Gastrocnemius medialis (tissue), 4 donors: Measurements from ENCODE around the gene RUNDC1.

ENCODE experiments used
- POLR2A ChIP-seq, 2 donors: fragments of 450-650 bp; IDR thresholded peaks; one replicate each; pipeline ENCODE4 v1.6.1; 2017; ENCODE audit warnings: antibody characterized with exemption in 2 of 2, mild to moderate bottlenecking in 2 of 2, moderate library complexity in 2 of 2
- TF ChIP-seq, protein P1 (sequence below), 5 experiments: fragments of 450-650 bp in 3 of 5; fragments of 200-600 bp in 2 of 5; sonication (generic) in 2 of 5; IDR thresholded peaks in 4 of 5; conservative IDR thresholded peaks in 1 of 5; 1 replicate in 4 of 5; 2 replicates in 1 of 5; pipeline ENCODE4 v1.5.1; 2016 to 2019; ENCODE audit warnings: antibody characterized with exemption in 5 of 5, mild to moderate bottlenecking in 3 of 5, moderate library complexity in 3 of 5

- TF ChIP-seq, protein P1, sequence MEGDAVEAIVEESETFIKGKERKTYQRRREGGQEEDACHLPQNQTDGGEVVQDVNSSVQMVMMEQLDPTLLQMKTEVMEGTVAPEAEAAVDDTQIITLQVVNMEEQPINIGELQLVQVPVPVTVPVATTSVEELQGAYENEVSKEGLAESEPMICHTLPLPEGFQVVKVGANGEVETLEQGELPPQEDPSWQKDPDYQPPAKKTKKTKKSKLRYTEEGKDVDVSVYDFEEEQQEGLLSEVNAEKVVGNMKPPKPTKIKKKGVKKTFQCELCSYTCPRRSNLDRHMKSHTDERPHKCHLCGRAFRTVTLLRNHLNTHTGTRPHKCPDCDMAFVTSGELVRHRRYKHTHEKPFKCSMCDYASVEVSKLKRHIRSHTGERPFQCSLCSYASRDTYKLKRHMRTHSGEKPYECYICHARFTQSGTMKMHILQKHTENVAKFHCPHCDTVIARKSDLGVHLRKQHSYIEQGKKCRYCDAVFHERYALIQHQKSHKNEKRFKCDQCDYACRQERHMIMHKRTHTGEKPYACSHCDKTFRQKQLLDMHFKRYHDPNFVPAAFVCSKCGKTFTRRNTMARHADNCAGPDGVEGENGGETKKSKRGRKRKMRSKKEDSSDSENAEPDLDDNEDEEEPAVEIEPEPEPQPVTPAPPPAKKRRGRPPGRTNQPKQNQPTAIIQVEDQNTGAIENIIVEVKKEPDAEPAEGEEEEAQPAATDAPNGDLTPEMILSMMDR (IDR thresholded peaks at IDR 0.05 in 4 of 5, conservative IDR thresholded peaks at IDR 0.05 in 1 of 5) = no peak
- no peak for TF ChIP-seq POLR2A (IDR thresholded peaks at IDR 0.05)
These were observed 48.0 kb downstream of the RUNDC1 start for GRCh38 chr17:43028221-43028861.
